HEK293T (cell line): Measurements from ENCODE around the gene NUAK1.

ENCODE experiments used
- CTCF ChIA-PET: fragments of 350-600 bp; formaldehyde crosslinking; extraction: SDS; loops from one replicate; lab custom pipeline; 2021; ENCODE audit warnings: antibody characterized with exemption, inconsistent platforms; lab: Yijun Ruan, JAX
- POLR2A ChIA-PET: fragments of 350-600 bp; formaldehyde crosslinking; extraction: SDS; loops from one replicate; lab custom pipeline; 2020; ENCODE audit warnings: antibody characterized with exemption, inconsistent platforms; lab: Yijun Ruan, JAX
- DNase-seq: peaks from one replicate; pipeline ENCODE4 v3.0.0; 2012; ENCODE audit warnings: mixed read lengths; ENCODE audit errors: extremely low spot score
- ARNT ChIP-seq: fragments of 450-650 bp; IDR thresholded peaks from 2 replicates; pipeline ENCODE4 v1.6.1; 2017; ENCODE audit warnings: mild to moderate bottlenecking
- BHLHE40 ChIP-seq: fragments of 450-650 bp; IDR thresholded peaks from 2 replicates; pipeline ENCODE4 v1.6.1; 2016; ENCODE audit warnings: mild to moderate bottlenecking, moderate library complexity, borderline replicate concordance
- CTBP1 ChIP-seq: fragments of 450-650 bp; IDR thresholded peaks from 2 replicates; pipeline ENCODE4 v1.6.1; 2016; ENCODE audit warnings: borderline replicate concordance
- ELF4 ChIP-seq: fragments of 450-650 bp; IDR thresholded peaks from 2 replicates; pipeline ENCODE4 v1.6.1; 2017; ENCODE audit warnings: antibody characterized with exemption
- FOXA1 ChIP-seq: fragments of 450-650 bp; IDR thresholded peaks from 2 replicates; pipeline ENCODE4 v1.6.1; 2016; ENCODE audit warnings: mild to moderate bottlenecking
- FOXK2 ChIP-seq: fragments of 450-650 bp; IDR thresholded peaks from 2 replicates; pipeline ENCODE4 v1.6.1; 2016; ENCODE audit warnings: mild to moderate bottlenecking
- FOXM1 ChIP-seq: fragments of 450-650 bp; IDR thresholded peaks from 2 replicates; pipeline ENCODE4 v1.6.1; 2017; ENCODE audit warnings: mild to moderate bottlenecking, borderline replicate concordance
- HDGF ChIP-seq: fragments of 450-650 bp; IDR thresholded peaks from 2 replicates; pipeline ENCODE4 v1.6.1; 2017; ENCODE audit warnings: antibody characterized with exemption, borderline replicate concordance
- L3MBTL2 ChIP-seq: fragments of 450-650 bp; conservative IDR thresholded peaks from 2 replicates; pipeline ENCODE4 v1.6.1; 2016; ENCODE audit warnings: mild to moderate bottlenecking
- LEF1 ChIP-seq: fragments of 450-650 bp; IDR thresholded peaks from 2 replicates; pipeline ENCODE4 v1.6.1; 2017; ENCODE audit warnings: mild to moderate bottlenecking, borderline replicate concordance
- NFRKB ChIP-seq: fragments of 450-650 bp; IDR thresholded peaks from 2 replicates; pipeline ENCODE4 v1.6.1; 2016; ENCODE audit warnings: mild to moderate bottlenecking, moderate library complexity
- SP1 ChIP-seq: fragments of 450-650 bp; IDR thresholded peaks from 2 replicates; pipeline ENCODE4 v1.6.1; 2017
- SUZ12 ChIP-seq: fragments of 450-650 bp; IDR thresholded peaks from 2 replicates; pipeline ENCODE4 v1.6.1; 2016; ENCODE audit warnings: mild to moderate bottlenecking
- TARDBP ChIP-seq: fragments of 450-650 bp; IDR thresholded peaks from 2 replicates; pipeline ENCODE4 v1.6.1; 2016
- ZNF384 ChIP-seq: fragments of 450-650 bp; IDR thresholded peaks from 2 replicates; pipeline ENCODE4 v1.6.1; 2016
- TF ChIP-seq, protein P1 (sequence below): fragments of 450-650 bp; IDR thresholded peaks from 2 replicates; pipeline ENCODE4 v1.6.1; 2016

The NUAK1 gene

DNA sequence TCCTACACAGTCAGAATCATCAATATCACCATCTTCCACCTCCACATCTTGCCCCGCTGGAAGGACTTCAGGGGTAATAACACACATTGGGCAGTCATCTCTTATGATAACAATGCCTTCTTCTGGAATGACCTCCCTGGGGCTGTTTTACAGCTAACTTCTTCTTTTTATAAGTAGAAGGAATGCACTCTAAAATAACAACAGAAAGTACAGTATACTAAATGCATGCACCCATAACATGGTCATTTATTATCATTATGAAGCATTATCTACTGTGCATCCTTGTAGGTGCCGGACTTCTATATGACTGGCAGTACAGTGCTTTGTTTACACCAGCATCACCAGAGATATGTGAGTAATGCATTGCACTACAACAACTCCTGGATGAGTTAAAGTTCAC is 19.0 kb upstream of the NUAK1 start:
- ChIA-PET POLR2A (no interaction called here), CTCF (no interaction called here)
- DNase-seq = no peak
- TF ChIP-seq NFRKB (no peak), L3MBTL2 (no peak), BHLHE40 (no peak), FOXK2 (no peak), CTBP1 (no peak), ZNF384 (no peak), HDGF (no peak), FOXM1 (no peak), ARNT (no peak), ELF4 (no peak), FOXA1 (no peak), TARDBP (no peak), SP1 (no peak), SUZ12 (no peak)
- TF ChIP-seq, protein P1, sequence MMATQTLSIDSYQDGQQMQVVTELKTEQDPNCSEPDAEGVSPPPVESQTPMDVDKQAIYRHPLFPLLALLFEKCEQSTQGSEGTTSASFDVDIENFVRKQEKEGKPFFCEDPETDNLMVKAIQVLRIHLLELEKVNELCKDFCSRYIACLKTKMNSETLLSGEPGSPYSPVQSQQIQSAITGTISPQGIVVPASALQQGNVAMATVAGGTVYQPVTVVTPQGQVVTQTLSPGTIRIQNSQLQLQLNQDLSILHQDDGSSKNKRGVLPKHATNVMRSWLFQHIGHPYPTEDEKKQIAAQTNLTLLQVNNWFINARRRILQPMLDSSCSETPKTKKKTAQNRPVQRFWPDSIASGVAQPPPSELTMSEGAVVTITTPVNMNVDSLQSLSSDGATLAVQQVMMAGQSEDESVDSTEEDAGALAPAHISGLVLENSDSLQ = no peak

DNA sequence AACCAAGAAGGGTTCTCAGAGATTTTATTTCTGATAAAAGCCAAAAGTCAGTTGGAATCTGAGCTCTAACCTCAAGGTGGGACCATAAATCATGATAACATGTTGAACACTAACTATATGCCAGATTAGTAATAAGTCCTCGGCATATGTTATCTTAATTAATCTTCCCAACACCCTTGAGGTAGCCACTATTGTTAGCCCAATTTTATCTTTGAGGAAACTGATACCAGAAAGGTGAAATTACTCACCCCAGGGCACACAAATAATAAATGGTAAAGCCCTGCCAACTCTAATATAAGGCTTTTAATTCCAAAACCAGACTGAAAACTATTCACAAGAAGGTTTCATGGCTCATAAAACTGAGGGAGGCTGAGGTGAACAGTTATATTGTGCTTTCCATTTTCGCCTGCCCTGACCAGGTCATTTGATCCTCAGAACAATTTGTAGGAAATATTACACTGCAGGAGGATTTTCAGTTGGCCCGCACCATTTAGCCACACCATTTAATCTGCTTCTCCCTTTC is 16.1 kb upstream of the NUAK1 start:
- ChIA-PET POLR2A (no interaction called here), CTCF (no interaction called here)
- DNase-seq = no peak
- TF ChIP-seq ELF4 = no peak
- TF ChIP-seq, protein P1 = peak; percentile 72

DNA sequence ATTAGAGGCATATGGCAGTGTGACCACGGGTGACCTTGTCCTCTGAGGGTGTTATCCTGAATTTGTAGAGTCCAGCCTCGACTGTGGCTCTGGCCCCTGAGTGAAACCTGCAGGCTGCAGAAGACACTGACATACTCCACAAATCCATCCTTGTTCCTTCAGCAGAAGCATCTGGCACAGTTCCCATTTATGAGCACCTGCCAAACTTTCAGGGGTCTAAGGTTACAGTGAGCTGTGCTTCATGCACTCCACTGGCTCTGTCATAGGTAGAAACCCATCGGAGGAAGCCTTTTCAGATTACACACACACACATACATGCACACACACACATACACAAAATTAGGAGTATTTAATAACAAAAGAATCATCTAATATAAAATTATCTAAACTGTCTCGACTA is 13.6 kb upstream of the NUAK1 start:
- no peak for TF ChIP-seq L3MBTL2
- TF ChIP-seq, protein P1 = no peak
- TF ChIP-seq LEF1 = no peak
- TF ChIP-seq CTBP1 = no peak
- TF ChIP-seq SP1 = no peak
- no peak for TF ChIP-seq ELF4
- ChIA-PET POLR2A (interaction anchor here (1.4 kb wide), 1 partner anchor 13 kb away, joined by 4 read pairs; the partner anchor contains the start of gene NUAK1), CTCF (interaction anchor here (0.8 kb wide), 1 partner anchor 72 kb away, joined by 5 read pairs; no protein-coding TSS in a partner anchor)
- DNase-seq = no peak

DNA sequence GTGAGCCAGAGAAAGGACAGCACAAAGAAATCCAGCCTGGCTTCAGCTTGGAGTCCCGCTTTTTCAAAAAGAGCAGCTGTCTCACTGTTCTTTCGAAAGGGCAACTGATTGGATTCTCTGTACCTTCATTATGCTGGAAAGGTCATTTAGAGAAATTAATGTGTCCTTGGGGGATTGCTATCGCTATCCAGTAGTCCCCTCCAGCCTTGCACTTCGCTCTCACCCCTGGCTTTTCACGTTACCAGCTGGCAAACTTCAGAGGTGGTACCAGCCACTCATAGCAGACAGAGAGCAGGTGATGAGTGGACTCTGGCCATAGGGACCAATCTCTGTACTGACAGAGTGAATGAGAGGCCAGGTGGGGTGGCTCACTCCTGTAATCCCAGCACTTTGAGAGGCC is 11.8 kb upstream of the NUAK1 start:
- no peak for DNase-seq
- ChIA-PET CTCF (interaction anchor here (0.6 to 1.8 kb wide), 3 partner anchors 21 to 277 kb away, joined by 3 to 5 read pairs (median 3); no protein-coding TSS in a partner anchor), POLR2A (interaction anchor here (1.5 kb wide), 1 partner anchor 13 kb away, joined by 3 read pairs; no protein-coding TSS in a partner anchor)
- no peak for TF ChIP-seq LEF1
- no peak for TF ChIP-seq BHLHE40
- no peak for TF ChIP-seq HDGF
- TF ChIP-seq ZNF384 = no peak
- TF ChIP-seq NFRKB = no peak
- TF ChIP-seq L3MBTL2 = no peak
- no peak for TF ChIP-seq SUZ12
- no peak for TF ChIP-seq SP1
- no peak for TF ChIP-seq TARDBP
- TF ChIP-seq CTBP1 = no peak
- no peak for TF ChIP-seq FOXA1
- TF ChIP-seq FOXM1 = no peak
- TF ChIP-seq, protein P1 = no peak
- no peak for TF ChIP-seq ELF4
- TF ChIP-seq ARNT = no peak
- no peak for TF ChIP-seq FOXK2

DNA sequence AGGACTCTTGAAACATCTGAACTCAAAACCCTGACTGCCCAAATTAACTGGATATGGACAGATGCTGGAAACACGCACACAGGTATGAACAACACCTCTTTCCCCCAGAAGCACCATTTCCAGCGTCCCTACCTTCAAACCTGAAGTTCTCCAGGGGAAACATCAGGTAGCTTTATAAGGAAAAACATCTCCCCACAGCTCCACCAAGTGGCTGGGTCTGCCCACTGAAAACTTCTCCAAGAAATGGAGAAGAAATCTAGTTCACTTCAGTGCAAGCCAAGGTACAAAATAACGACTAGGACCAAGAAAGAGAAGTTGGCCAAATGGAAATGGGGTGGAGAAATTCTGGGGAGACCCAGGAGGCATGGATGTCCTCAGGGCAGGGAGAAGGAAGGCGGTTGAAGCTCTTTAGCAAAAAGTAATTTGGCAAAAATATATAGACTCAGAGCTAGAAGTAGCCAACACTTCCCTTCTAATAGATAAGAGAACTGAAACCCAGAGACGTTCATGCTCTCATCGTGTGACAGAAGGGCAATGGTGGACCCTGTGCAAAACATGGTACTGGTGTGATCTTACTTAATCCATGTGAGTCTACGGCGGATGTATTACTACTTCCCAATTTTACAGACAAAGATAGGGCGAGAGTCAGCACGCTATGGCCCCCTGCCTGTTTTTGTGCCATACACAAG is 10.5 kb upstream of the NUAK1 start:
- CTCF ChIA-PET = interaction anchor here (0.6 to 2.2 kb wide), 10 partner anchors 11 to 739 kb away, joined by 3 to 7 read pairs (median 4); partner anchors contain the start of gene NUAK1
- DNase-seq = no peak
- TF ChIP-seq SUZ12 (no peak), SP1 (no peak), TARDBP (no peak), NFRKB (no peak), ARNT (no peak), CTBP1 (no peak), HDGF (no peak), FOXA1 (no peak), L3MBTL2 (no peak), BHLHE40 (no peak), ELF4 (no peak), LEF1 (no peak), ZNF384 (no peak), FOXM1 (no peak), FOXK2 (no peak)
- TF ChIP-seq, protein P1 = no peak
- POLR2A ChIA-PET = interaction anchor here (1.0 to 1.5 kb wide), 2 partner anchors 10 to 11 kb away, joined by 3 to 6 read pairs; partner anchors contain the start of gene NUAK1
